IPS-11a (cell line): ENCODE data around the gene INO80.
"Not testable (repeated sequence)": the region's sequence is repeated elsewhere in the genome, so short reads cannot be mapped to it uniquely, and the experiment has no call there.

Experiments used
- H3K4me3 ChIP-seq: one replicate; pipeline ENCODE4 v1.5.1; 2013; ENCODE audit warnings: low read depth, low read length, control low read depth

Gene INO80, protein sequence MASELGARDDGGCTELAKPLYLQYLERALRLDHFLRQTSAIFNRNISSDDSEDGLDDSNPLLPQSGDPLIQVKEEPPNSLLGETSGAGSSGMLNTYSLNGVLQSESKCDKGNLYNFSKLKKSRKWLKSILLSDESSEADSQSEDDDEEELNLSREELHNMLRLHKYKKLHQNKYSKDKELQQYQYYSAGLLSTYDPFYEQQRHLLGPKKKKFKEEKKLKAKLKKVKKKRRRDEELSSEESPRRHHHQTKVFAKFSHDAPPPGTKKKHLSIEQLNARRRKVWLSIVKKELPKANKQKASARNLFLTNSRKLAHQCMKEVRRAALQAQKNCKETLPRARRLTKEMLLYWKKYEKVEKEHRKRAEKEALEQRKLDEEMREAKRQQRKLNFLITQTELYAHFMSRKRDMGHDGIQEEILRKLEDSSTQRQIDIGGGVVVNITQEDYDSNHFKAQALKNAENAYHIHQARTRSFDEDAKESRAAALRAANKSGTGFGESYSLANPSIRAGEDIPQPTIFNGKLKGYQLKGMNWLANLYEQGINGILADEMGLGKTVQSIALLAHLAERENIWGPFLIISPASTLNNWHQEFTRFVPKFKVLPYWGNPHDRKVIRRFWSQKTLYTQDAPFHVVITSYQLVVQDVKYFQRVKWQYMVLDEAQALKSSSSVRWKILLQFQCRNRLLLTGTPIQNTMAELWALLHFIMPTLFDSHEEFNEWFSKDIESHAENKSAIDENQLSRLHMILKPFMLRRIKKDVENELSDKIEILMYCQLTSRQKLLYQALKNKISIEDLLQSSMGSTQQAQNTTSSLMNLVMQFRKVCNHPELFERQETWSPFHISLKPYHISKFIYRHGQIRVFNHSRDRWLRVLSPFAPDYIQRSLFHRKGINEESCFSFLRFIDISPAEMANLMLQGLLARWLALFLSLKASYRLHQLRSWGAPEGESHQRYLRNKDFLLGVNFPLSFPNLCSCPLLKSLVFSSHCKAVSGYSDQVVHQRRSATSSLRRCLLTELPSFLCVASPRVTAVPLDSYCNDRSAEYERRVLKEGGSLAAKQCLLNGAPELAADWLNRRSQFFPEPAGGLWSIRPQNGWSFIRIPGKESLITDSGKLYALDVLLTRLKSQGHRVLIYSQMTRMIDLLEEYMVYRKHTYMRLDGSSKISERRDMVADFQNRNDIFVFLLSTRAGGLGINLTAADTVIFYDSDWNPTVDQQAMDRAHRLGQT (N-terminal part only)

DNA sequence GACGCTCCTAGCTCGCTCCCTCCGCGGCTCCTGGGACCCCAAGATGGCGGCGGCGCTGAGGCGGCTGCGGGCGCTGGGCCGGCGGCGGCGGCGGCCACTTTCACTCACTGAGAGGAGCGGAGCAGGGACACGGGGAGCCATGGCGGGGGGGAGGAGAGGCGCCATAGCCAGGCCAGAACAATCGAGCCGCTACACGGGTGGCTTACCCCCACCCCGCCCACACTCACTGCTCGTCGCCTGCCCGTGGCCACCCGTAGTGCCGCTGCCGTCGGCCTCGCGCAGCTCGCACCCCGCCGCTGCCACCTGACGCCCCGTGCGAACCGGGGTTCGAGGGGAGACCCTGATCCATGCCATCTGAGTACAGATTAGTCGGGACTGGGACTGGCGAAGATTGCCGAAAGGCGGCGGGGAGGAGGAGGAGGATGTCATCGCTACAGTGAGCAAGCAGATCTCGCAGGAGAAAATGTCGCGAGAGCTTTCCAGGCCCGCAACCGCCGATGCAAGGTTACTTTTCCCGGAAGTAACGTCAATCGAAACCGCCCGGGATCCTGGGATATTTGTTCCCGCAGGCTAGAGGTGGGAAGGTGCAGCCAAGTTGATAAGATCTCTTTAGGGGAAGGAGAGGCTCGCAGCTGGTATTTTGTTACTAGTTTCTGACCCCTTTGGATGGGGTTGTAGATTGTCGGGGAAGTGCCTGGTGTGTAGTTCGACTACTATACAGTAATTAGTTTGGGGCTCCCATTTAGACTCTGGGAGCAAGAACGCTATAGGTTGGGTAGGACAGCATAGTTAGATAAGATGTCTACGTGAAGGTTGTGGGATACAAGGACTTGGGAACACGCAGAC, at the start of gene INO80:
TSS of gene INO80 (minus strand) at position 165 of the 846 bp plus-strand sequence. CDS start 19,970 bp downstream, outside the sequence.
- H3K4me3 ChIP-seq, result peak within 1 kb of the TSS; percentile 90

DNA sequence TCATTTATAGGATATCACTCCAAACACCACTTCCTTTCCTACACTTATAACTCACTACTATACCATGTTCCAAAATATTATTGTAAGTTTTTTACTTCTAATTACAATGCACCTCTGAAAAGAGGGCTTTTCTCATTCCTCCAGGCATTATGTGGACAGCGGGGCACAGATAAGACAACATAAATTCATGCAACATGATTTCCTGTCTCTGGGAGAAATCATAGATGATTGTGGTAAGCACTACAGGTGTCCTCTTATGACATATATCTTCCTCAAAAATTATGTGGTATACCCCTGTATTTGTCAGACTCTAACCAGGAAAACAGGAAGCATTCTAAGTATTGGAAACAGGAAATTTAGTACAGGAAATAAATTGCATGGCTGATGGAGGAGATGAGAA, 45.7 kb upstream of the INO80 start:
- H3K4me3 ChIP-seq, result no peak overlapping the region

DNA sequence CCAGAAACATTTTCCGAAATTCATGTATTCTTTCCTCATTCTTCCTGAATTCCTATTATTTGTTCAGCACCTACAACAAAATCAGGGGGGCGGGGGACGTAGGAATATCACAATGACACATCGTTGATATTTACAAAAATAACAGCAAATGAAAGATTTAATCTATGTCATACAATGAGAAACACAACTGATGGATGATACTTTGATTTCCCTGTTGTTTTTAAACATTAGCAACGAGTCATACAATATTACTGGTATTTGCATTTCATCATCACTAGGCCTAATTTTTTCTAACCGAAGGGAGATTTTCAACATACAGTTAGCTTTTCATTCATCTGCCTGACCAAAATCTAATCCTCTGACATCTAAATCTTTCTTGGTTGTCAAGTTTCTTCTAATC, 45.3 kb upstream of the INO80 start:
- H3K4me3 ChIP-seq, result no peak overlapping the region

DNA sequence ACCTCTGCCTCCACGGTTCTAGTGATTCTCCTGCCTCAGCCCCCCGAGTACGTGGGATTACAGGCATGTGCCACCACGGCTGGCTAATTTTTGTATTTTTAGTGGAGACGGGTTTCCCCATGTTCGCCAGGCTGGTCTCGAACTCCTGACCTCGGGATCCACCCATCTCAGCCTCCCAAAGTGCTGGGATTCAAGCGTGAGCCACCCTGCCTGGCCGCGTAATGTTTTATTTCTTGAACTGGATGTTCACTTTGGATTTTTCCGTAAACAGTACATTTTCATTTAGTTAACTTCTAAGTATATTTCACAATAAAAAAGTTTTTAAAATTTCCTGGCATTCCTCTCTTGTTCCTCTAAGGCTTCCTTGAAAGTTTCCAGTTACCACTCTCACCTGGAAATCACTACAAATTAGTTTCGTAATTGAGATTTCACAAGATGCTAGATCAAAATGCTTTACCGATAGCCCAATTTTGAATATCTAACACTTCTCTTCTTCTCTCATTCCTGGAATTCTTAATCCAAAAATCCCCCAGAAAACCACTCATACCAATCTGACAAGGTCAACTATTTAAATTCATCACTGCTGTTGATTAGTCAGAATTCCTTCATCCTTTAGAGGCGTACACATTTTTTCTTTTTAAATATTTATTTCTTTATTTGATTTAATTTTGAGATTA, 44.7 kb upstream of the INO80 start:
- no peak overlapping the region for H3K4me3 ChIP-seq

DNA sequence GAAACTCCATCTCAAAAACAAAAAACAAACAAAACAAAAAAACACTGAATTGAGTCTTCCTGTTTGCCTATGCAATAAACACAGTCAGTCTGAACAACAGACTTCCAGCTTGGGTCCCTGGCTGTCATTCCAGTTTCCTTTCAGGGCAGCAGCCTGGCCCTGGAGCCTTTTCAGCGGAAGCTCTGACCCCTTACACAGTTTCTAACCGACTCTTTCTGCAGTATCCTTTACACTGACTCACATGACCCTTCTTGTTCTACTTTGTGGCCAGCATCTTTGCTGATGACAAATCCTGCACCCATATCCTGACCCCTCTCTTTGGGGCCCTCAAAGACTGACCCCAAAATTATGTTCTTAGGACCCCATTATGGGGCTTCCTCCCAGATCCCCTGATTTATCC, 38.3 kb upstream of the INO80 start:
- no peak overlapping the region for H3K4me3 ChIP-seq

DNA sequence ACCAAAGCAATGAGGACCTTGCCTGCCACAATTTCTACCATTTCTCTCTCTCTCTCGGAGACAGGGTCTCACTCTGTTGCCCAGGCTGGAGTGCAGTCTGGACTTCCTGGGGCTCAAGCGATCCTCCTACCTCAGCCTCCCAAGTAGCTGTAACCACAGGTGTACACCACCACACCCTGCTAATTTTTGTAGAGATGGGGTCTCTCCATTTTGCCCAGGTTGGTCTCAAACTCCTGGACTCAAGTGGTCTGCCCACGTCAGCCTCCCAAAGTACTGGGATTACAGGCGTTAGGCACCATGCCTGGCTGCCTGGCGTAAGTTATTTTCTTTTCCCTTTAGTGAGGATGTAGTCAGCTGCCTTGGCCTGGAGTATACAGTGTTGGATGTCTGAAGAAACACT, 37.7 kb upstream of the INO80 start:
- H3K4me3 ChIP-seq, result no peak overlapping the region

DNA sequence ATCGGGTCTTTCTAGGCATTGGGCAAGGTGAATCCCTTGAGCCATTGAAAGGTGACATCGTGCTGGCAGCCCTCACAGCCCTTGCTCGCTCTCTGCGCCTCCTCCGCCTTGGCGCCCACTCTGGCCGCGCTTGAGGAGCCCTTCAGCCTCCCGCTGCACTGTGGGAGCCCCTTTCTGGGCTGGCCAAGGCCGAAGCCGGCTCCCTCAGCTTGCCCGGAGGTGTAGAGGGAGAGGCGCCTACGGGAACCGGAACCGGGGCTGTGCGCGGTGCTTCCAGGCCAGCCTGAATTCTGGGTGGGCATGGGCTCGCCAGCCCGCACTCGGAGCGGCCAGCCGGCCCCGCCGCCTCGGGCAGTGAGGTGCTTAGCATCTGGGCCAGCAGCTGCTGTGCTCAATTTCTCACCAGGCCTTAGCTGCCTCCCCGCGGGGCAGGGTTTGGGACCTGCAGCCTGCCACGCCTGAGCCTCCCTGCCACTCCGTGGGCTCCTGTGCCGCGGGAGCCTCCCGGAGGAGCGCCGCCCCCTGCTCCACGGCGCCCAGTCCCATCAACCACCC, 35.4 kb upstream of the INO80 start:
- H3K4me3 ChIP-seq, result no peak overlapping the region

DNA sequence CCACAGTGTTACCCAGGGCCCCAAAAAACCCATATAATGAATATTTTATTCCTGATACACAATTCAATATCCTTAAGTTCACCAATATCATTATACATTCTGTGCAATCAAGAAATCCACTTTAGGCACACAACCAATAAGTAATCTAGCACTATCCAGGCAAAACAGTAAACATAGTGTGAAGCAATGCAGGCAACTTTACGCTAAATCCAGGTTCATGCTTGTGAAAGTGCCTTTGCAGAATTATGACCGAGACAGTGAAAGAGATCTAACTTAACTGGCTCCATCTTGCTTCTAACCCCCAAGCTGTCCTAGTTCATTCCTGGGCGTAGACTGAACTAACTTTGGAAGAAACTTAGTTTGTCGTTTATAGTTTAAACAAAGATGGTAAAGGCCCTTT, 34.2 kb upstream of the INO80 start:
- no peak overlapping the region for H3K4me3 ChIP-seq

DNA sequence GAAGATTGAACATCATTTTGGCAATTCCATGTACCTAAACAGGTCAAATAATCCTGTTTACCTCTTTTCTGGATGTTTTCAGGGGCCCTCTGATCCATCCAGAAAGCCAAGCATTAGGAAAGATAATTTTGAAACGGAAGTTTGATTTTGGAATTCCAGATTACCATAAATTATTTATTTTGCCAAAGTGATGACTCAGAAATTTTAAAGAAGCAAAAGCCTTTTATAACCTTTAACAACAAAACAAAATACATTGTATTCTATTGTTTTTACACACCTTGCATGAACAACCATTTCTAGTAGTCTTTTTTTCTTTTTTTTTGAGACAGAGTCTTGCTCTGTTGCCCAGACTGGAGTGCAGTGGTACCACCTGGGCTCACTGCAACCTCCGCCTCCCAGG, 32.0 kb upstream of the INO80 start:
- H3K4me3 ChIP-seq, result no peak overlapping the region

DNA sequence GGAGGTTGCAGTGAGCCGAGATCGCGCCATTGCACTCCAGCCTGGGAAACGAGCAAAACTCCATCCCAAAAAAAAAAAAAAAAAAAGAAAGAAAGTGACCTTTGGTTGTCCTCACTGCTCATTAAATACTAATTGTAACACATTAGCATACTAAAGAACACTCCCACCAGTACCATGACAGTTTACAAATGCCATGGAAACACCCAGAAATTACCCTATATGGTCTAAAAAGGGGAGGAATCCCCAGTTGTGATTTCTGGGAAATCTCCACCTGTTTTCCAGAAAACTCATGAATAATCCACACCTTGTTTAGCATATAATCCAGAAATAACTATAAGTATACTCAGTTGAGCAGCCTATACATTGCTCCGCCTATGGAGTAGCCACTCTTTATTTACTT, 23.5 kb upstream of the INO80 start:
- no peak overlapping the region for H3K4me3 ChIP-seq

DNA sequence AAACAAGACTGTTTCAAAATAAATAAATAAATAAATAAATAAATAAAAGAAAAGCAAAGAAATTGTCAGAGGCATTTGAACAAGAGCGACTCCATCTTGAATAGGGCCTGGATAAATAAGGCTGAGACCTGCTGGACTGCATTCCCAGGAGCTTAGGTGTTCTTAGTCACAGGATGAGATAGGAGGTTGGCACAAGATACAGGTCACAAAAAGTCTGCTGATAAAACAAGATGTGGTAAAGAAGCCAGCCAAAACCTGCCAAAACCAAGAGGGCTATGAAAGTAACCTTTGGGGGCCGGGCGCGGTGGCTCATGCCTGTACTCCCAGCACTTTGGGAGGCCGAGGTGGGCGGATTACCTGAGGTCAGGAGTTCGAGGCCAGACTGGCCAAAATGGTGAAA, 23.0 kb upstream of the INO80 start:
- not testable (repeated sequence) for H3K4me3 ChIP-seq

DNA sequence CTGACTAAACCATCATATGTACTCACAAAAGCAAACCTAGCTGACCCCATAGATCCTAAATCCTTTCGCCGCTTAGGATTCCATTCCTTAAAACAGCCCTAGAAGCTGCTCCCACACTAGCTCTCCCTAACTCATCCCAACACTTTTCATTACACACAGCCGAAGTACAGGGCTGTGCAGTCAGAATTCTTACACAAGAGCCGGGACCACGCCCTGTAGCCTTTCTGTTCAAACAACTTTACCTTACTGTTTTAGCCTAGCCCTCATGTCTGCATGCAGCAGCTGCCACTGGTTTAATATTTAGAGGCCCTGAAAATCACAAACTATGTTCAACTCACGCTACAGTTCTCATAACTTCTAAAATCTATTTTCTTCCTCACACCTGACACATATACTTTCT, 19.5 kb upstream of the INO80 start:
- H3K4me3 ChIP-seq, result not testable (repeated sequence)

DNA sequence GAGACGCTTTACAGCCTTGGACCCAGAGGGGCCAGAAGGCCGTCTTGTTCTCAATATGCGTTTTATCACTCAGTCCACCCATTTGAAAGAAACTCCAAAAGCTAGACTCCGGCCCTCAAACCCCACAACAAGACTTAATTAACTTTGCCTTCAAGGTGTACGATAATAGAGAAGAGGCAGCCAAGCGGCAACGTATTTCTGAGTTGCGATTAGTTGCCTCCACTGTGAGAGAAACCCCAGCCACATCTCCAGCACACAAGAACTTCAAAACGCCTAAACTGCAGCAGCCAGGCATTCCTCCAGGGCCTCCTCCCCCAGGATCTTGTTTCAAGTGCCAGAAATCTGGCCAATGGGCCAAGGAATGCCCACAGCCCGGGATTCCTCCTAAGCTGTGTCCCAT, 17.4 kb upstream of the INO80 start:
- H3K4me3 ChIP-seq, result no peak overlapping the region

DNA sequence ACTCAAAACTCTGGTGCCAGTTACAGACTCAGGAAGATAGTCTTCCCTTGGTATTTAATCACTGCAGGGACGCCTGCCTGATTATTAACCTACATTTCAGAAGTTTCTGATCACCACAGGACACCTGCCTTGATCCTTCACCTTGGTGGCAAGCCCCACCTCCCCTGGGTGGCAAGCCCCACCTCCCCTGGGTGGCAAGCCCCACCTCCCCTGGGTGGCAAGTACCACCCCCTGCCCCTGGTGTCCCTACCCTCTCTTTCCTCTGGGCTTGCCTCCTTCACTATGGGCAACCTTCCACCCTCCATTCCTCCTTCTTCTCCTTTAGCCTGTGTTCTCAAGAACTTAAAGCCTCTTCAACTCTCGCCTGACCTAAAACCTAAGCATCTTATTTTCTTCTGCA, 16.0 kb upstream of the INO80 start:
- H3K4me3 ChIP-seq, result not testable (repeated sequence)

DNA sequence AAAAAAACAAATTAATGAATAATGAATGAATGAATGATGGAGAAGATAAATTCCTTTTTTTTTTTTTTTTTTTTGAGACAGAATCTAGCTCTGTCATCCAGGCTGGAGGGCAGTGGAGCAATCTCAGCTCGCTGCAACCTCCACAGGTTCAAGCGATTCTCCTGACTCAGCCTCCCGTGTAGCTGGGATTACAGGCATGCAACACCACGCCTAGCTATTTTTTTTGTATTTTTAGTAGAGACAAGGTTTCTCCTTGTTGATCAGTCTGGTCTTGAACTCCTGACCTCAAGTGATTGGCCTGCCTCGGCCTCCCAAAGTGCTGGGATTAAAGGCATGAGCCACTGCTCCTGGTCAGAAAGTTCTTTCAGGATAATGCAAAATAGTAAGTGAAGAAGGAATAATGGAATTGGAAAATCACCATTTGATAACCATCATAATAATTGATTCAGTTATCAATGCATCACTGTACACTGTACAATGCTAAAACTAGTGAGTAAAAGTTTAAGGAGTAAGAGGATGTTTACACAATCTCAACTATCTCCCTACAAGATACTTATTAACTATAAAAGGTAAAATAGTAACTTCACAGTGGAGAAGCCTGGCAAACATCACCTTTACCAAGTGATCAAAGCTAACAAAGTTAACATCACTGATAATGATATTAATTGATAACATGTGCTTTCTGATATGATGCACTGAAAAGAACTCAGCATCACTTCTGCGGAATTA, 12.3 kb upstream of the INO80 start:
- H3K4me3 ChIP-seq, result no peak overlapping the region

DNA sequence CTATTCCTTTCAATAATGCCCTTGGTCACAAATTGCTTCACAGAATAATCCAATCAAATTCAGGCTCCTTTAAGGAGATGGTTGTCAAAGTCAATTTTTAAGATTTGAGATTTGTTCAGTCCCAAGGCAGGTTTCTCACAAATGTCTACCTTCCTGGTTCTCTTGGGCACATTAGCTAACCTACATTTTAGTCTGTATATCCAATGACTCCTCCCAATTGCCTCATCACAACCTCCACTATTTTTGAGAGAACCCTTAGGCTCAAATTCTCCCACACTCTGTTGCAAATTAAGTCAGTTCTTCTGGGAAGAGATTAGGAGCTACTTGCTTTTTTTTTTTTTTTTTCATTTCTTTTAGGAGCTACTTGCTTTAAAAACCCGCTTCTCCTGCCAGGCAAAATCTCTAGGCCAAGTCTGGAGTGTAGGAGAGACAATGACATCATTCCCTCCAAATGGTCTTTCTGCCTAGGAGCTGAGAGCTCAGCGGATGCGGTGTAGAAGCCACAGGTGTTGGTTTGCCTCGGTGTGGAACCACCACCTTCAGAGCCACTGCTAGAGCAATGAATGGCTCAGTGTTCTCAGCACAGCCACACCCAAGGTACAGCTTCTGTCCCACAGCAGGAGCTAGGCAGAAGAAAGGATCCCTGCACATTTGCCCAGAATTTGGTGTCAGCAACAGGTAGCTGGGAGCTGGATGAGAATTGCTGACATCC, 10.0 kb upstream of the INO80 start:
- H3K4me3 ChIP-seq, result no peak overlapping the region

DNA sequence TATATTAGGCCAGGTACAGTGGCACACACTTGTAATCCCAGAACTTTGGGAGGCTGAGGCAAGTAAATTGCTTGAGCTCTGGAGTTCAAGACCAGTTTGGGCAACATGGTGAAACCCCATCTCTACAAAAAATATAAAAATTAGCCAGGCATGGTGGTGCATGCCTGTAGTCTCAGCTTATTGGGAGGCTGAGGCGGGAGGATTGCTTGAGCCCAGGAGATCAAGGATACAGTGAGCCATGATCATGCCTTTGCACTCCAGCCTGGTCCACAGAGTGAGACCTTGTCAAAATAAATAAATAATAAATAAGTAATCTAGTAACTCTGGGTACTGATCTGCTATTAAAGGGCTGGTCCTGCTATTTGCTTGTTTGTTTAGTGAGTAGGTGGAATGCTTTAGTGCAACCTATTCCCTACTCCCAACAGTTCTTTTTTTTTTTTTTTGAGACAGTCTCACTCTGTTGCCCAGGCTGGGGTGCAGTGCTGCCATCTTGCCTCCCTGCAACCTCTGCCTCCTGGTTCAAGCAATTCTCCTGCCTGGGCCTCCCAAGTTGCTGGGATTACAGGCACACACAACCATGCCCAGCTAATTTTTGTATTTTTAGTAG, 9.1 kb upstream of the INO80 start:
- no peak overlapping the region for H3K4me3 ChIP-seq

DNA sequence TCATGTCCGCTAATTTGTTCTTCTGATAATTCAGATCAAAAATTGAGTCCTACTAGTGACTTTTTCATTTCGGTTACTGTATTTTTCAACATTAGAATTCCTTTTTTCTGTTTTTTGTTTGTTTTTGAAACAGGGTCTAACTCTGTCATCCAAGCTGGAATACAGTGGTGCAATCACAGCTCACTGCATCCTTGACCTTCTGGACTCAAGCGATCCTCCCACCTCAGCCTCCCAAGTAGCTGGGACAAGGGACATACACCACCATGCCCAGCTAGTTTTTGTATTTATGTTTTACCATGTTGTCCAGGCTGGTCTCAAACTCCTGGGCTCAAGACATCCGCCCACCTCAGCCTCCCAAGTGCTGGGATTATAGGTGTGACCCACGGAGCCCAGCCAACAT, 8.0 kb upstream of the INO80 start:
- no peak overlapping the region for H3K4me3 ChIP-seq
